Fibroblast of peridontal ligament (primary cell): ENCODE measurements around the gene GID8.

Source experiments
- DNase-seq: peaks from one replicate; pipeline ENCODE4 v3.0.0-alpha.2; 2010; ENCODE audit errors: extremely low read depth

Gene GID8

GRCh38 chr20:62986257-62986800 lies 48.4 kb downstream of the GID8 start:
- no peak for DNase-seq

GRCh38 chr20:62987114-62987513 lies 49.2 kb downstream of the GID8 start:
- no peak for DNase-seq

- no peak for DNase-seq
Measured at GRCh38 chr20:62989201-62989601, 51.3 kb downstream of the GID8 start.

GRCh38 chr20:62990306-62990825 lies 52.4 kb downstream of the GID8 start:
- DNase-seq = no peak

- DNase-seq = no peak
Measured at GRCh38 chr20:62991196-62991807, 53.4 kb downstream of the GID8 start.

- DNase-seq = no peak
Measured at GRCh38 chr20:62991863-62992262, 53.9 kb downstream of the GID8 start.

GRCh38 chr20:62993856-62994494 lies 56.0 kb downstream of the GID8 start:
- DNase-seq = no peak

GRCh38 chr20:62994869-62995281 lies 56.9 kb downstream of the GID8 start:
- DNase-seq = no peak

GRCh38 chr20:62995481-62995880 lies 57.5 kb downstream of the GID8 start:
- no peak for DNase-seq

- no peak for DNase-seq
Measured at GRCh38 chr20:62995898-62996595, 58.1 kb downstream of the GID8 start.

GRCh38 chr20:62996596-62996982 lies 58.6 kb downstream of the GID8 start:
- no peak for DNase-seq

- DNase-seq = no peak
Measured at GRCh38 chr20:62997417-62998035, 59.6 kb downstream of the GID8 start.
